Uterus (tissue), 4 donors: ENCODE results near the gene CLSTN1. TPM values are rescaled to one million over a fixed set of nuclear protein-coding genes. Genes with fewer than 3 reads are reported as not detected.
"Not testable (repeated sequence)": the region's sequence is repeated elsewhere in the genome, so short reads cannot be mapped to it uniquely, and the experiment has no call there.

Source experiments
- DNase-seq, 2 donors: peaks; one replicate each; pipeline ENCODE4 v3.0.0-alpha.2; 2019 to 2020
- H3K27ac ChIP-seq, 2 donors: fragments of 200-600 bp; sonication (generic); 1 replicate in 1 of 2; 2 replicates in 1 of 2; pipeline ENCODE4 v1.5.1; 2016 to 2018
- H3K27me3 ChIP-seq, 2 donors: fragments of 200-600 bp; sonication (generic); one replicate each; pipeline ENCODE4 v1.5.1; 2018 to 2019; ENCODE audit warnings: control low read depth in 1 of 2
- H3K36me3 ChIP-seq, 2 donors: fragments of 200-600 bp; sonication (generic); one replicate each; pipeline ENCODE4 v1.5.1; 2019; ENCODE audit warnings: control low read depth in 1 of 2
- H3K4me1 ChIP-seq, 2 donors: fragments of 200-600 bp; sonication (generic); one replicate each; pipeline ENCODE4 v1.5.1; 2018 to 2019; ENCODE audit warnings: control low read depth in 1 of 2
- H3K4me3 ChIP-seq, 2 donors: fragments of 200-600 bp; sonication (generic); 1 replicate in 1 of 2; 2 replicates in 1 of 2; pipeline ENCODE4 v1.5.1; 2018 to 2019; ENCODE audit warnings: mild to moderate bottlenecking in 1 of 2
- H3K9me3 ChIP-seq, 2 donors: fragments of 200-600 bp; sonication (generic); one replicate each; pipeline ENCODE4 v1.5.1; 2019; ENCODE audit warnings: control low read depth in 1 of 2
- POLR2A ChIP-seq, 2 donors: fragments of 450-650 bp; IDR thresholded peaks; one replicate each; pipeline ENCODE4 v1.6.1; 2016; ENCODE audit warnings: antibody characterized with exemption in 2 of 2, mild to moderate bottlenecking in 1 of 2, moderate library complexity in 1 of 2
- intact Hi-C: fragments of 100-400 bp; cut with DNase I; formaldehyde crosslinking; loops from one replicate; pipeline ENCODE4 v1.15.1; 2023; ENCODE audit warnings: low total_unique reads
- total RNA-seq, 4 donors: library from RNA; depleted of rRNA in 3 of 4; stranded (reverse); fragments of >200 nt in 3 of 4; gene quantifications; one replicate each; pipeline versions ENCODE4 v1.1.0 to v1.2.4, GENCODE V29; 2014 to 2023
- TF ChIP-seq, protein P1 (sequence below), 4 experiments: fragments of 200-600 bp in 2 of 4; fragments of 450-650 bp in 2 of 4; sonication (generic) in 2 of 4; IDR thresholded peaks; one replicate each; pipeline ENCODE4 v1.5.1; 2016 to 2019; ENCODE audit warnings: antibody characterized with exemption in 4 of 4, mild to moderate bottlenecking in 2 of 4, moderate library complexity in 1 of 4
- donor health status: DM: yes; HTN: yes; CAD: no.

The CLSTN1 gene
- total RNA-seq, 4 donors from 2014 or later, result 46.8 to 184 (median 94.0) TPM

DNA sequence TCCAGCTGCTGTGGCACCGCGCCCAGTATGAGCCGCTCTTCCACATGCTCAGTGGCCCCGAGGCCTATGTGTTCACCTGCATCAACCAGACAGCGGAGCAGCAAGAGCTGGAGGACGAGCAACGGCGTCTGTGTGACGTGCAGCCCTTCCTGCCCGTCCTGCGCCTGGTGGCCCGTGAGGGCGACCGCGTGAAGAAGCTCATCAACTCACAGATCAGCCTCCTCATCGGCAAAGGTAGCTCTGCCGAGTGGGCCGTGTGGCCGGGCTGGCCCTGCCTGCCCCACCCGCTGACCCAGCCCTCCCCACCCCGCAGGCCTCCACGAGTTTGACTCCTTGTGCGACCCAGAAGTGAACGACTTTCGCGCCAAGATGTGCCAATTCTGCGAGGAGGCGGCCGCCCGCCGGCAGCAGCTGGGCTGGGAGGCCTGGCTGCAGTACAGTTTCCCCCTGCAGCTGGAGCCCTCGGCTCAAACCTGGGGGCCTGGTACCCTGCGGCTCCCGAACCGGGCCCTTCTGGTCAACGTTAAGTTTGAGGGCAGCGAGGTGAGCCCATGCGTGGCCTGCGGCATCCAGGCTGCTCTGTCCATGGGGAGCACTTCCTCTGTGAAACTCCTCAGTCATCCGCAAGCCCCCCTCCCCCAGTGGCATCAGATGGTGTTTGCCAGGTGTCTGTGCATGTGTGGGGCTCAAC is 108.1 kb downstream of the CLSTN1 start:
- no peak overlapping the region for H3K4me3 ChIP-seq
- TF ChIP-seq POLR2A (IDR thresholded peaks at IDR 0.05), result no peak
- TF ChIP-seq, protein P1, sequence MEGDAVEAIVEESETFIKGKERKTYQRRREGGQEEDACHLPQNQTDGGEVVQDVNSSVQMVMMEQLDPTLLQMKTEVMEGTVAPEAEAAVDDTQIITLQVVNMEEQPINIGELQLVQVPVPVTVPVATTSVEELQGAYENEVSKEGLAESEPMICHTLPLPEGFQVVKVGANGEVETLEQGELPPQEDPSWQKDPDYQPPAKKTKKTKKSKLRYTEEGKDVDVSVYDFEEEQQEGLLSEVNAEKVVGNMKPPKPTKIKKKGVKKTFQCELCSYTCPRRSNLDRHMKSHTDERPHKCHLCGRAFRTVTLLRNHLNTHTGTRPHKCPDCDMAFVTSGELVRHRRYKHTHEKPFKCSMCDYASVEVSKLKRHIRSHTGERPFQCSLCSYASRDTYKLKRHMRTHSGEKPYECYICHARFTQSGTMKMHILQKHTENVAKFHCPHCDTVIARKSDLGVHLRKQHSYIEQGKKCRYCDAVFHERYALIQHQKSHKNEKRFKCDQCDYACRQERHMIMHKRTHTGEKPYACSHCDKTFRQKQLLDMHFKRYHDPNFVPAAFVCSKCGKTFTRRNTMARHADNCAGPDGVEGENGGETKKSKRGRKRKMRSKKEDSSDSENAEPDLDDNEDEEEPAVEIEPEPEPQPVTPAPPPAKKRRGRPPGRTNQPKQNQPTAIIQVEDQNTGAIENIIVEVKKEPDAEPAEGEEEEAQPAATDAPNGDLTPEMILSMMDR (IDR thresholded peaks at IDR 0.05), result no peak
- intact Hi-C loops, result no loop called here

DNA sequence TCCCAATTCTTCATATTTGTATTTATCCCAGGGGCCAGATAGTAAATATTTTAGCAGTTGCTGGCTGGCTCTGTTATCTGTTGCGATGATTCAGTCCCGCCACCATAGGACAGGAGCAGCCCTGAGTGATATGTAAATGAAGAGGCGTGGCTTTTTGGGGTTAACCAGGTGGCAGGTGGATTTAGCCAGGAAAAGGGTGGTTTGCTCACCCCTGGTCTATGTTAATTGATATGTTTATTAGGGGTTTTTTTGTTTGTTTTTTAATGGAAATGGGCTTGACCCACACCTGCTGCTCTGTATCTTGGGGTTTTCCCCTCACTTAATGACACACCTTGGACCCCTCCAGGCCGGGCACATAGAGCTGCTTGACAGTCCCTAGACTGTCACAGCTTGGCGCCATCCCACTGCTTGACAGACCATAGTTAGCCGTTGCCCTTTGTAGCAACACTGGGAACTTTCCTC is 109.5 kb downstream of the CLSTN1 start:
- TF ChIP-seq, protein P1 (IDR thresholded peaks at IDR 0.05), result no peak
- TF ChIP-seq POLR2A (IDR thresholded peaks at IDR 0.05), result no peak
- Histone ChIP-seq H3K27ac (no peak overlapping the region), H3K27me3 (no peaks in the 10 kb centered on the region), H3K4me1 (no peaks in the 10 kb centered on the region), H3K36me3 (no peaks in the 10 kb centered on the region), H3K4me3 (no peak overlapping the region), H3K9me3 (no peaks in the 10 kb centered on the region)
- no peak for DNase-seq
- intact Hi-C loops, result no loop called here

More for the DNA sequence above, 108.1 kb downstream of the CLSTN1 start:
- H3K27ac ChIP-seq, result no peak overlapping the region
- no peaks in the 10 kb centered on the region for H3K9me3 ChIP-seq
- H3K36me3 ChIP-seq, result no peaks in the 10 kb centered on the region
- H3K27me3 ChIP-seq, result no peaks in the 10 kb centered on the region
- no peaks in the 10 kb centered on the region for H3K4me1 ChIP-seq
- DNase-seq, result no peak

- H3K27me3 ChIP-seq, H3K36me3 ChIP-seq, DNase-seq, intact Hi-C loops, H3K4me3 ChIP-seq, H3K4me1 ChIP-seq, H3K9me3 ChIP-seq, H3K27ac ChIP-seq: not testable (repeated sequence)
Measured at GRCh38 chr1:9712767-9713166, 111.0 kb downstream of the CLSTN1 start.

GRCh38 chr1:9711466-9712020 is 112.2 kb downstream of the CLSTN1 start:
- H3K4me3 ChIP-seq, result no peak overlapping the region
- H3K27me3 ChIP-seq, result no peaks in the 10 kb centered on the region
- intact Hi-C loops, result no loop called here
- no peak for DNase-seq
- TF ChIP-seq POLR2A (IDR thresholded peaks at IDR 0.05), result no peak
- TF ChIP-seq, protein P1 (IDR thresholded peaks at IDR 0.05), result no peak
- H3K27ac ChIP-seq, result no peak overlapping the region
- no peaks in the 10 kb centered on the region for H3K36me3 ChIP-seq
- H3K4me1 ChIP-seq, result no peaks in the 10 kb centered on the region
- H3K9me3 ChIP-seq, result no peaks in the 10 kb centered on the region

GRCh38 chr1:9710037-9710436 is 113.7 kb downstream of the CLSTN1 start:
- Histone ChIP-seq H3K27me3 (no peaks in the 10 kb centered on the region), H3K4me1 (no peaks in the 10 kb centered on the region), H3K4me3 (no peak overlapping the region), H3K9me3 (no peaks in the 10 kb centered on the region), H3K27ac (no peak overlapping the region), H3K36me3 (no peaks in the 10 kb centered on the region)
- intact Hi-C loops, result no loop called here
- no peak for TF ChIP-seq POLR2A (IDR thresholded peaks at IDR 0.05)
- TF ChIP-seq, protein P1 (IDR thresholded peaks at IDR 0.05), result no peak
- DNase-seq, result no peak
